HEK293 (cell line): Measurements from ENCODE around the gene RSU1.

Experiments
- CTCF ChIP-seq: fragments of 450-650 bp; formaldehyde crosslinking; IDR thresholded peaks from 2 replicates; pipeline ENCODE4 v1.5.1; 2016; ENCODE audit warnings: missing biosample characterization, missing genetic modification characterization
- YY1 ChIP-seq: fragments of 450-650 bp; formaldehyde crosslinking; IDR thresholded peaks from 2 replicates; pipeline ENCODE4 v1.5.1; 2018; ENCODE audit warnings: missing biosample characterization, missing genetic modification characterization
- ZBTB10 ChIP-seq: fragments of 450-650 bp; formaldehyde crosslinking; IDR thresholded peaks from 2 replicates; pipeline ENCODE4 v1.5.1; 2016; ENCODE audit warnings: missing biosample characterization, missing genetic modification characterization
- ZNF133 ChIP-seq: fragments of 450-650 bp; formaldehyde crosslinking; IDR thresholded peaks from 2 replicates; pipeline ENCODE4 v1.5.1; 2016; ENCODE audit warnings: missing biosample characterization, missing genetic modification characterization
- ZNF146 ChIP-seq: fragments of 450-650 bp; formaldehyde crosslinking; IDR thresholded peaks from 2 replicates; pipeline ENCODE4 v1.5.1; 2016; ENCODE audit warnings: missing biosample characterization, missing genetic modification characterization
- ZNF16 ChIP-seq: fragments of 450-650 bp; formaldehyde crosslinking; IDR thresholded peaks from 2 replicates; pipeline ENCODE4 v1.5.1; 2016; ENCODE audit warnings: low read depth, missing biosample characterization, missing genetic modification characterization
- ZNF184 ChIP-seq: fragments of 450-650 bp; IDR thresholded peaks from 2 replicates; pipeline ENCODE4 v1.5.1; 2018; ENCODE audit warnings: missing biosample characterization, mild to moderate bottlenecking, missing genetic modification characterization
- ZNF302 ChIP-seq: fragments of 450-650 bp; formaldehyde crosslinking; IDR thresholded peaks from 2 replicates; pipeline ENCODE4 v1.5.1; 2016; ENCODE audit warnings: missing biosample characterization, missing genetic modification characterization, low read depth
- ZNF561 ChIP-seq: fragments of 450-650 bp; IDR thresholded peaks from 2 replicates; pipeline ENCODE4 v1.5.1; 2018; ENCODE audit warnings: missing biosample characterization, missing genetic modification characterization, borderline replicate concordance
- ZNF670 ChIP-seq: fragments of 450-650 bp; formaldehyde crosslinking; IDR thresholded peaks from 2 replicates; pipeline ENCODE4 v1.5.1; 2016; ENCODE audit warnings: missing biosample characterization, missing genetic modification characterization, low read depth
- ZNF776 ChIP-seq: fragments of 450-650 bp; formaldehyde crosslinking; IDR thresholded peaks from 2 replicates; pipeline ENCODE4 v1.5.0; 2017; ENCODE audit warnings: missing biosample characterization, missing genetic modification characterization, borderline replicate concordance
- ZSCAN18 ChIP-seq: fragments of 450-650 bp; formaldehyde crosslinking; IDR thresholded peaks from 2 replicates; pipeline ENCODE4 v1.5.1; 2016; ENCODE audit warnings: missing biosample characterization, missing genetic modification characterization
- TF ChIP-seq, protein P1 (sequence below): fragments of 450-650 bp; formaldehyde crosslinking; IDR thresholded peaks from 2 replicates; pipeline ENCODE4 v1.5.1; 2017; ENCODE audit warnings: missing biosample characterization, mild to moderate bottlenecking, missing genetic modification characterization, moderate library complexity

DNA sequence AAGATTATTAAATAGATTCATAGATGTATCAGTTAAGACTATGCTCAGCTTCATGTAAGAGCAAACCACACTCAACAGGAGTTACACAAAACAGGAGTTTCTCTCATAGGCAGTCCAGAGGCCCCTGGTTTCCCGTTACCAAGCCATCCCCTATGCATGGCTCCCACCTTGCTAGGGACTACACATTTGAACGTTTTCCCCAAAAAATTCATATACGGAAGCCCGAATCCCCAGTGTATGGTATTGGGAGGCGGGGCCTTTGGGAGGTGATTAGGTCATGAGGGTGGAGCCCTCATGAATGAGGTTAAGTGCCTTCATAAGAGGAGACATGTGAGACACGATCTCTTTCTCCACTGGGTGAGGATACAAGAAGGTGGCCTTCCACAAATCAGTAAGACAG lies 29.1 kb downstream of the RSU1 start:
- TF ChIP-seq ZNF302 (no peak), CTCF (no peak), ZNF16 (tag by site-specific recombination) (no peak), ZNF561 (tag by site-specific recombination) (no peak), YY1 (tag by site-specific recombination) (no peak), ZBTB10 (tag by site-specific recombination) (no peak), ZNF146 (tag by site-specific recombination) (no peak), ZSCAN18 (tag by site-specific recombination) (no peak), ZNF776 (tag by site-specific recombination) (no peak), ZNF133 (tag by site-specific recombination) (no peak), ZNF670 (tag by site-specific recombination) (no peak), ZNF184 (no peak)
- TF ChIP-seq, protein P1, sequence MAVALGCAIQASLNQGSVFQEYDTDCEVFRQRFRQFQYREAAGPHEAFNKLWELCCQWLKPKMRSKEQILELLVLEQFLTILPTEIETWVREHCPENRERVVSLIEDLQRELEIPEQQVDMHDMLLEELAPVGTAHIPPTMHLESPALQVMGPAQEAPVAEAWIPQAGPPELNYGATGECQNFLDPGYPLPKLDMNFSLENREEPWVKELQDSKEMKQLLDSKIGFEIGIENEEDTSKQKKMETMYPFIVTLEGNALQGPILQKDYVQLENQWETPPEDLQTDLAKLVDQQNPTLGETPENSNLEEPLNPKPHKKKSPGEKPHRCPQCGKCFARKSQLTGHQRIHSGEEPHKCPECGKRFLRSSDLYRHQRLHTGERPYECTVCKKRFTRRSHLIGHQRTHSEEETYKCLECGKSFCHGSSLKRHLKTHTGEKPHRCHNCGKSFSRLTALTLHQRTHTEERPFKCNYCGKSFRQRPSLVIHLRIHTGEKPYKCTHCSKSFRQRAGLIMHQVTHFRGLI (tag by site-specific recombination): no peak
